ENCODE results near the gene NTRK1. TPM values are rescaled to one million over a fixed set of nuclear protein-coding genes. Genes with fewer than 3 reads are reported as not detected.

Gene NTRK1
- total RNA-seq, 2 donors from 2014 or later = 0.56 to 1.1 TPM

DNA sequence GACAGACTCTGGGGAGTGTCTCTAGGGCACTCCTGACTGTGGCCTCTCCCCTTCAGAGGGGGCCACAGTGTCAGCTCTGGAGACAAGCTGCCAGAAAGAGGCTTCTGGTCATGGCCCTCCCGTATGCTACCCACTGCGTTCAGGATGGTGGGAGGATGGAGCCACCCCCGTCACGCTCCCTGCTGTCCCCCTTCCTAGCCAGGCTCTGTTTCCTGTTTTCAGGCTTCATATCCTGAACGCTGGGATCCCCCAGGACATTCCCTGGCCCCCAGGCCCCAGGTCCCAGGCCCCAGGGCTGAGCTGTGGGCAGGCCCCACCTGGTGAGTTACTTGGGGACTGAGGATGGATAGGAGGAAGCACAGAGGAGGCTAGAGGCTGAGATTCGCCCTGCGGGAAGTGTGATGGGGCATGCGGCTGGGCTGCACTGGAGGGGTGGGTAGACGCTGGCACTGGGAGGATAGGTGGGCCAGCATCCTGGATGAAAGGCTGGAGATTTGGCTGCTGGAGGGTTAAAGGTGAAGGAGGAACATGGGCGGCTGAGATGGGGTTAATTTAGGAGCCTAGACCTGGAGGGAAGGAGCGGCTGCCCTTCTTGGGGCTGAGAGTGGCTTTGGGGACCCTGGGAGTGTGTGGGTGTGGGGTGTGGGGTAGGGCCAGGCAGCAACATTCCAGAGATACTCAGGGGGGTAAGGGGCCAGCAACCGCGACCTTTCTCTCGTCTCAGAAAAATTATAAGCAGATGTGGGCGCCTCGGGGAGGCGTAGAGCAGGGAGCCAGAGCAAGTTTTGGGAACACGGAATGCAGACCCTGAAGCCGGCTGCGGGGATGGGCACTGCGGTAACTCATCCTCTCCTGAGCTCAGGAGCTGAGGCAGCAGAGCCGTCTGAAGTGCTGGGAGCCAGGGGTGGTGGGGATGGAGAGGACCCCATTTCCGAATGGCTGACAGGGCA lies 41.6 kb downstream of the NTRK1 start:
- no peaks in the 10 kb centered on the region for H3K27me3 ChIP-seq
- no peak for DNase-seq

DNA sequence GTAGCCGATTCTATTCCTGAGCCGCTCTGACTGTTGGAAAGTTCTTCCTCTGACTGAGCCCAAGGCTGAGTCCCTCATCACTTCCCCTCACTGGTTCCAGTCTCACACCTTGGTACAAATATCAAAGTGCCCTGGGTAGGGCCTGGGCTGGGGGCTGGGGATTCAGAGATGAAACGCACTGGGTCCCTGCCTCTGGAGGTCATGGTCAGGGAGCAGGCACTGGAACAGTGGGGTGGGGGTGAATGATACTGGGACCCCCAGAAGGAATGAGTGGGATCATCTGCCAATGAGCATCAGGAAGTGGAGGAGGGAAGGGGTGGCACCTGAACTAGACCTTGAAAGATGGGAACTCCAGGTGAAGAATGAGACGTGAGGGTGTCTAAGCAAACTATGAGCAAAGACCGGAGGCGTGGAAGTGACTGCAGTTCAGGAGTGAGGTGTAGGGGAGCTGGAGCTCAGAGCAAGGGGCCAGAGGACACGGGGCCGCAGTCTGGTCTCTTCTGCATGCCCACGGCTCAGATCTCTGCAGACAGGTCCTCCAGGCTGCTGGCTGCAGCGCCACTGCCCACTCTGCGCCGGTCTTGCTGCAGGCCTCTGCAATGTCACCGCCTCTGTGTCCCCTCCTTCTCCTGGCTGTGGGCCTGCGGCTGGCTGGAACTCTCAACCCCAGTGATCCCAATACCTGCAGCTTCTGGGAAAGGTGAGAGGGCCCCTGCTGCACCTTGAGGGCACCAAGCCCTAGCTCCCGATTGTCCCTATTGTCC lies 42.8 kb downstream of the NTRK1 start:
- intact Hi-C loops (cut with DNase I) = no loop called here
- H3K27me3 ChIP-seq = no peaks in the 10 kb centered on the region
- H3K27ac ChIP-seq = no peak overlapping the region

More for the DNA sequence above, 41.6 kb downstream of the NTRK1 start:
- H3K4me1 ChIP-seq = no peaks in the 10 kb centered on the region
- no peak overlapping the region for H3K9ac ChIP-seq (ENCODE audit: low read depth in 2 of 2, low read length in 2 of 2)
- H3K27ac ChIP-seq = no peak overlapping the region
- H3K36me3 ChIP-seq = no peaks in the 10 kb centered on the region
- TF ChIP-seq, protein P1, sequence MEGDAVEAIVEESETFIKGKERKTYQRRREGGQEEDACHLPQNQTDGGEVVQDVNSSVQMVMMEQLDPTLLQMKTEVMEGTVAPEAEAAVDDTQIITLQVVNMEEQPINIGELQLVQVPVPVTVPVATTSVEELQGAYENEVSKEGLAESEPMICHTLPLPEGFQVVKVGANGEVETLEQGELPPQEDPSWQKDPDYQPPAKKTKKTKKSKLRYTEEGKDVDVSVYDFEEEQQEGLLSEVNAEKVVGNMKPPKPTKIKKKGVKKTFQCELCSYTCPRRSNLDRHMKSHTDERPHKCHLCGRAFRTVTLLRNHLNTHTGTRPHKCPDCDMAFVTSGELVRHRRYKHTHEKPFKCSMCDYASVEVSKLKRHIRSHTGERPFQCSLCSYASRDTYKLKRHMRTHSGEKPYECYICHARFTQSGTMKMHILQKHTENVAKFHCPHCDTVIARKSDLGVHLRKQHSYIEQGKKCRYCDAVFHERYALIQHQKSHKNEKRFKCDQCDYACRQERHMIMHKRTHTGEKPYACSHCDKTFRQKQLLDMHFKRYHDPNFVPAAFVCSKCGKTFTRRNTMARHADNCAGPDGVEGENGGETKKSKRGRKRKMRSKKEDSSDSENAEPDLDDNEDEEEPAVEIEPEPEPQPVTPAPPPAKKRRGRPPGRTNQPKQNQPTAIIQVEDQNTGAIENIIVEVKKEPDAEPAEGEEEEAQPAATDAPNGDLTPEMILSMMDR (IDR thresholded peaks at IDR 0.05) = no peak
- no peak overlapping the region for H3K4me3 ChIP-seq
- intact Hi-C loops (cut with DNase I) = no loop called here
- H3K9me3 ChIP-seq = no peaks in the 10 kb centered on the region

DNA sequence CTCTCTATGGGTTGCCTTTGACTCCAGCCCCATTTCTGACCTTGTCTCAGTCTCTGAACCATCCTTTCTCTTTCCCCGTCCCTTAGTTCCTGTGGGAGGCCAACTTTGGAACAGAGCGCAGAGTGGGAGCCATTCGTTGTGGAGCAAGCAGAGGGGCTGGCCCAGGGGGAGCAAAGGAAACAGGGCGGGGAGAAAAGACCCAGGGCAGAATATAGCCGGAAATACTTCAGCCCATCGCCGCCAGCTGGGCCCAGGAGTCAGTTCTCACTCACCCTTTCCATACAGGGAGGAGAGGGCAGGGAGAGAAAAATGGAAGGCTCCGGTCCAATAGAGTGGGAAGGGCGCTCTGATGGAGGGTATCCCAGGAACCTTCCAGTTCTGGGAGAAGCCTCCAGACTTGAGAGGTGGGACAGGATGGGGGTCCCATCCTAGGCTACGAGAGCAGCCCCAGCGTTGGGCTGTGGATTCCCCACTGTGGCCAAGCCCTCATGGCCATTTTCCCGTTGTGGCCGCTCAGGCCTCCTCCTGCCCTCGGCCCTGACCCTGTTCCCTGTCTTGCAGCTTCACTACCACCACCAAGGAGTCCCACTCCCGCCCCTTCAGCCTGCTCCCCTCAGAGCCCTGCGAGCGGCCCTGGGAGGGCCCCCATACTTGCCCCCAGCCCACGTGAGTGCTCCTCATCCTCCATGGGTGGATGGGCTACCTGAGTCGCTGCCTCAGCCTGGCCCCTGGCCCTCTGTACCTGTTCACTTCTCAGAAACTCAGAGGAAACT lies 43.7 kb downstream of the NTRK1 start:
- TF ChIP-seq, protein P1 (IDR thresholded peaks at IDR 0.05) = no peak
- Histone ChIP-seq H3K4me1 (no peaks in the 10 kb centered on the region), H3K9me3 (no peaks in the 10 kb centered on the region), H3K4me3 (no peak overlapping the region), H3K36me3 (no peaks in the 10 kb centered on the region), H3K9ac (ENCODE audit: low read depth in 2 of 2, low read length in 2 of 2) (no peak overlapping the region), H3K27ac (no peak overlapping the region), H3K27me3 (no peaks in the 10 kb centered on the region)
- intact Hi-C loops (cut with DNase I) = no loop called here
- DNase-seq = no peak

More for the DNA sequence above, 42.8 kb downstream of the NTRK1 start:
- Histone ChIP-seq H3K9ac (ENCODE audit: low read depth in 2 of 2, low read length in 2 of 2) (no peak overlapping the region), H3K9me3 (no peaks in the 10 kb centered on the region), H3K4me3 (no peak overlapping the region), H3K36me3 (no peaks in the 10 kb centered on the region), H3K4me1 (no peaks in the 10 kb centered on the region)
- DNase-seq = no peak
- TF ChIP-seq, protein P1 (IDR thresholded peaks at IDR 0.05) = no peak

DNA sequence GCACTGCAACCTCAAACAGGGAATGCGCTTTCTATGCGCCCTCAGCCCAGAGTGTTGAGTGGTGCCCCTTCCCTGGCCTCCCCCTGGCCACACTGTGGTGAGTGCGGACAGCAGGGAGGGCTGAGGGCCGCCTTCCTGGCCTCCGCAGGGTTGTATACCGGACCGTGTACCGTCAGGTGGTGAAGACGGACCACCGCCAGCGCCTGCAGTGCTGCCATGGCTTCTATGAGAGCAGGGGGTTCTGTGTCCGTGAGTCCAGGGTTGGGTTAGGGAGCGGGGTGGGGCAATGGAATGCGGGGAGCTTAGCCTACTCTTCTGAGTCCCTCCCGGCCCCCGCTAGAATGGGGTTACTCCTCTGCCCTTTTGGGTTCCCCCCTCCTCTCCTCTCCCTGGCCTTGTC lies 44.5 kb downstream of the NTRK1 start:
- no peak overlapping the region for H3K9ac ChIP-seq (ENCODE audit: low read depth in 2 of 2, low read length in 2 of 2)
- no peak for DNase-seq
- no peaks in the 10 kb centered on the region for H3K27me3 ChIP-seq
- H3K36me3 ChIP-seq = no peaks in the 10 kb centered on the region
- no peaks in the 10 kb centered on the region for H3K4me1 ChIP-seq
- H3K27ac ChIP-seq = no peak overlapping the region
- intact Hi-C loops (cut with DNase I) = no loop called here
- TF ChIP-seq, protein P1 (IDR thresholded peaks at IDR 0.05) = no peak
- no peak overlapping the region for H3K4me3 ChIP-seq
- H3K9me3 ChIP-seq = no peaks in the 10 kb centered on the region

DNA sequence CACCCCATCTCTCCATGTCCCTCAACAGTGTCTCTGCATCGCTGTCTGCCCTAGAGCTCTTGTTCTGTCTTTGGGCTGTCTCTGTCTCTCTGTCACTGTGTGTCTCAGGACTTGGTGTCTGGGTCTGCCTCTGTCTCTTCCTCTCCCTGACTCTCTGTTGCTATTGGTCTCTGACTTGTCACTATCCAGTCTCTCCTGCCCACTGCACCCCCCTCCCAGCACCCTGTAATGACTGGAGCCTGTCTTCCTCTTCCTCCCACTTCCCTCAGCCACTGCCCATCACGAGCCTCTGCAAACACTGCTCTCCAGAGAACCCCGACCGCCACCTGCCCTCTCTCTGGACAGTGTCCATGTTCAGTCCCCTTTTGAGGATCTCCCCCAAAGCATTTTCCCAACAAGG lies 45.0 kb downstream of the NTRK1 start:
- Histone ChIP-seq H3K4me3 (no peak overlapping the region), H3K36me3 (no peaks in the 10 kb centered on the region), H3K9ac (ENCODE audit: low read depth in 2 of 2, low read length in 2 of 2) (no peak overlapping the region), H3K9me3 (no peaks in the 10 kb centered on the region), H3K4me1 (peaks cover 2% of the 10 kb centered on the region), H3K27me3 (no peaks in the 10 kb centered on the region), H3K27ac (no peak overlapping the region)
- intact Hi-C loops (cut with DNase I) = no loop called here
- TF ChIP-seq, protein P1 (IDR thresholded peaks at IDR 0.05) = no peak
- DNase-seq = no peak

Data from colonic mucosa (tissue), 4 donors.